NCI-H2196 treated with DMSO at 0.1 percent for 48 hours (cell line): Measurements from ENCODE around the gene MEF2B.
"Not testable (repeated sequence)": the region's sequence is repeated elsewhere in the genome, so short reads cannot be mapped to it uniquely, and the experiment has no call there.

Experiments used
- DNase-seq: peaks from one replicate; lab custom pipeline; 2025; ENCODE audit not compliant: unreplicated experiment; lab: John Stamatoyannopoulos, UW

The MEF2B gene

DNA sequence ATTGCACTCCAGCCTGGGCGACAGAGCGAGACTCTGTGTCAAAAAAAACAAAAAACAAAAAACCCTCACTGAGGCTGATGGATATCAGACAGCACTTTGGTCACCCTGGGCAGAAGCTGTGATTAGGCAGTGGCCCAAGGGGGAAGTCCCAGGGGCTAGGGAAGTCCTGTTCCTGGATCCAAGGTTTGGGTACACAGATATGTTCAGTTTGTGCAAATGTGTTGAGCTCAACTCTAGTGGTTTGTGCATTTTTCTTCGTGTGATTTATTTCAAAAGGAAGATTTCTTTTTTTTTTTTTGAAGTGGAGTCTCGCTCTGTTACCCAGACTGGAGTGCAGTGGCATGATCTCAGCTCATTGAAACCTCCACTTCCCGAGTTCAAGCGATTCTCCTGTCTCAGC is 12.3 kb downstream of the MEF2B start:
- no peak for DNase-seq

DNA sequence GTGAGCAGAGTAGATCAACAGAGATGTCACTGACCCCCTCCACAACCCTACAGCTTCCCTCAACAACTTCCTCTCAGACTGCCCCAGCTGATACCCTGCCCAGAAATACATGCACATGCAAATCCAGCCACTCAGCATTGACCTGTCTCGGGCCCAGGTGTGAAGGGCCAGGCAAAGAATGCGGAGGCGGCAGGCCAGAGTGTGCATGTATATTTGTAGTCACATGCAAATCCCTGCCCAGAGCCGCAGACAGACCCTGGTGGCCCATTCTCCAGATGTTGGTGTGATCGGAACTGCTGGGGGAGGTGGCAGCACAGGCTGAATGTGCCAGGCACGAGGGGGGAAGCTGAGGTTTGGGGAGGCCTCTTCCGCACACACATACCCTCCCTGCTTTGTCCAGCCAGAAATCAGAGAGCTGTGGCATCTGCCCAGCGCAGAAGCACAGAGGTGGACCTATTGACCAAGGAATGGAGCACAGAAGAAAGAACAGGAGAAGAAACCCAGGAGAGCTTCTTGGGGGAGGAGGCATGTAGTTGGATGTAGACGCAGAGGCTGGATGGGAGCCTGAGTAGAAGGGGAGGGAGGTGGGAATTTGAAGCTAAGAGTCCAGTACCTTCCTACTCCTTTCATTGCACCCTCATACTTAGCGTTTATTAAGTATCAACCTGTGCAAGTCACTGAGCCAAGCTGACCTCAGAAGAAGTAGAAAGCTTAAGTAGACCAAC is 14.4 kb downstream of the MEF2B start:
- no peak for DNase-seq

DNA sequence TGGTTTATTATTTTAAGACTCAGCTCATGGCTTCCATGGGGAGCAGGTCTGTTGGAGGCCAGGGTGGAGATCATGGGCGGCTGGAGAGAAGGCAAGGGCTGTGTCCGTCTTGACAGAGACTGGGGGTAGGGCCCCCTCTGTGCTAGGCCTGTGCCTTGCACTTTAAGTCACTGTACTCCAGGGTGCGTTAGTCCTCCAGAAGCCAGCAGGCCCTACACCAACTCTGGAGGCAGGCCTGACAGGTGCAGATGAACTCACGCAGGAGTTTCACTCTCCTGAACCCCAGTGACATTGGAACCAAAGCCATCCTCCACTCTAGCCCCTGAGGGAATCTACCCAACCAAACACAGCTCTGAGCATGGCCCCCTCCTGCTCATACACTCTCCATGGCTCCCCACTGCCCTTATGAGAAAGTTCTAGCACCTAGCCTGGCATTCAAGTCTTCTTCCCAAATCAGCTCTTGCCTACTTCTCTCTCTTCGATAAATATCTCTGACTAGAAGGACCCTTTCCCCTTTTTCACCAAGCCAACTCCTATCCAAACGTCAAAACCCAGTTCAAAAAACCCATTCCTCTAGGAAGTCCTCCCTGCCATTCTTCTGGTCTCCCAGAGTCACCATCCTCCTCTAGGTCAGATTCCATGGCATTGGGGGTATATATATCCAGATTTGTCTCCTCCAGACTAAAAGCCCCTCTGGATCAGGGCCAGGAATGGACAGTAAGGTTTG is 15.1 kb downstream of the MEF2B start:
- no peak for DNase-seq

DNA sequence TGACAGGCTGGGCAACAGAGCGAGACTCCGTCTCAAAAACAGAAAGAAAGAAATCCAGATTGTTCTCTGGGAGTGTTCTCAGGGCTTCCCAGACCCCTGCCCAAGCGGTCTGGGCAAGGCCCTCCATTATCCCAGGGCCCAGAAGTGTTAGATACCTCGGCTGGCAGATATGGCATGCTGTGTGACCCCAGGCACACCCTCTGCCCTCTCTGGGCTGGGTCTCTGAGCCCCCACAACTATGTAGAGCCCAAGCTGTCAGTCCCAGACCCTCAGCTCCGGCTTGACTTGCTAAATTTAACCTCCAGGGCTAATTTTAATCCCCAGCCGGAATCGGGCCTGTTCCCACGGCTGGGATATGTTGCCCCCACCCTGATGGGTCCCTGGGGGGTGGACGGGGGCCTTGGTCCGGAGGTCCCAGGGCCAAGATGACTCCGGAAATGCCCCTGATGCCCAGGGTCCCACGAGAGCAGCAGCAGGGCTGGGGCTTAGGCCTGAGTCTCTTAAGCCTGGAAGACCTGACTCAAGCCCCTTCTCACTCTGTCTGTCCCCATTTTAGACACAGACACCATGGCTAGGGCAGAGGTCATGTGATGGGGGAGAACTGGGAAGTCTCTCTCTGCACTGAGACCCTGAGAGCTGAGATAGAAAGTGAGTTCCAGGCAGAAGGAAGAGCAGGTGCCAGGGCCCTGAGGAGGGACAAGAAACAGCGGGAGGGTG is 17.2 kb downstream of the MEF2B start:
- no peak for DNase-seq

DNA sequence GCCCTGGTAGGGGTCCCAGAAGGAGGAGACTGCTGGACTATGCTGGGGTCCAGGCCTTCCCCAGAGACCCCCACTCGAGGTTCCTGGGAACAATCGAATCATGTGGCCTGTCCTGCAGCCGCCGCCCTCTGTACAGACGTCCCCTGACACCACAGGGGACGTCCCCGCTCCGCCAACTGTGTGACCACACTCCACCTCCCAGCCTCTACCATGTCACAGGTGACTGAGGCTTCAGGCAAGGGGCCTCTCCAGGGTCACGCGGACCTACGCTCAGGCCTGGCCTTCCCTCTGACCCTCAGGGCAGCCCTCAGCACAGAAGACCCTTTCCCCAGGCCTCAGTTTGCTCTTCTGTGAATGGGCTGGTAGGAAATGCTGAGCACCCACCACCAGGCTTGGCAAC is 18.6 kb downstream of the MEF2B start:
- no peak for DNase-seq

DNA sequence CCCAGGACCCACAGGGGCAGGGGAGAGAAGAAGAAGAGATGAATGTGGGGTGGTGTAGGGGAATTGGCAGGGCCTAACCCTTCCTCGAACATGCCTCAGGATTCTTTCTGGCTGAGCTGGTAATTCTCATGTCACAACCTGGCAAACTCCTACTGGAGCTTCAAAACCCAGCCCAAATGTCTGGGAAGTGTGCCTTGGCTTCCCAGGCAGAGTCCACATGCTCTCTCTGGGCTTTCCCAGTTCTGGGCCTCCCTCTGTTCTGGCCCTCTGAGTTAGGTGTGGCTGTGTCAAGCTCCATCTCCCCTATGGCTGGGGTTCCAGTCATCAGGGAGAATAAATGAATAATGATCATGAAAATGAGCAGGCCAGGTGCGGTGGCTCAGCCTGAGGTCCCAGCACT is 20.6 kb downstream of the MEF2B start:
- no peak for DNase-seq

DNA sequence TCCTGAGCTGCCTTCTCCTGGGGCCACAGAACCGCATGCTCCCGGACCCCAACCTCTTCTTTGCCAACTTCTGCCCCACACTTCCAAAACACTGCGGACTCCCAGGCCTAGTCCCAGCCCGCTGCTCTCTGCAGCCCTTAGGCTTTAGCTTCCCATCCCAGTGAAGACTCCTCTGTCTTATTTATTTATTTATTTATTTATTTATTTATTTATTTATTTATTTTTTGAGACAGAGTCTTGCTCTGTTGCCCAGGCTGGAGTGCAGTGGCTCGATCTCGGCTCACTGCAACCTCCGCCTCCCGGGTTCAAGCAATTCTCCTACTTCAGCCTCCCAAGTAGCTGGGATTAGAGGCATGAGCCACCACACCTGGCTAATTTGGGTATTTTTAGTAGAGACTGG is 21.6 kb downstream of the MEF2B start:
- not testable (repeated sequence) for DNase-seq

DNA sequence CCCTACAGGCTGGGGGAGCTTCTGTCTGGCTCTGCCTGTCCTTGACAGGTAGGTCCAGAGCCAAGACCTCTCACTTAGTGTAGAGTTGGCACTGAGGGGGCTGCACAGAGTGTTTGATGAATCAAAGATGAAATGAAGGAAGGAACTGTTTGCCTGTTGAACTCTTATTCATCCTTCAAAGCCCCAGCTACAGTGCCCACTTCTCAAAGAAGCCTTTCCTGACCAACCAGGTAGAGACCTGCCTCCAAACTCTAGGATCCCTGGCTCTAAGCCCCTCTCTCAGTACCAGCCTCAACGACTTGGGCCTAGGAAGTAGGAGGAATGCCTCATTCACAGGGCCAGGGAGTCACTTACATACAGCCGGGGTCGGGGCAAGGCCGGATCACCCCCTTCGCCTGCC is 22.7 kb downstream of the MEF2B start:
- DNase-seq: no peak

DNA sequence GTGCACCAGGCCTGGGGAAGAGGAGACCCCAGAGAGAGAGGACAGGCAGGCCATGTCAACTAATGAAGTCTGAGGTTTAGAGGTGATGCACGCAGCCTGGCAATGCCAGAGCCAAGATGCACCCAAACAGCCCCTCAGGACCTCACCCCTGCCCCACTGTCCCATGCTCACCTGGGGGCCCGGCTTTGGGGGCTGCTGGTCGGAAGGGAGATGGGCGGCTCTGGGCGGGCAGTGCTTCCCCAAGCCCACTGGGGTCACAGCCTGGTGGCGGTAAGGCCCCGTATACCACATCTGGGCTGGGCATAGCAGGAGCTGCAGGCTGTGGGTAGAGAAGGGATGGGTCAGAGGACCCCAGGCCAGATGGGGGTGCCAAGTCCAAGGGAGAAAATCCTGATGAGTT is 23.2 kb downstream of the MEF2B start:
- no peak for DNase-seq

DNA sequence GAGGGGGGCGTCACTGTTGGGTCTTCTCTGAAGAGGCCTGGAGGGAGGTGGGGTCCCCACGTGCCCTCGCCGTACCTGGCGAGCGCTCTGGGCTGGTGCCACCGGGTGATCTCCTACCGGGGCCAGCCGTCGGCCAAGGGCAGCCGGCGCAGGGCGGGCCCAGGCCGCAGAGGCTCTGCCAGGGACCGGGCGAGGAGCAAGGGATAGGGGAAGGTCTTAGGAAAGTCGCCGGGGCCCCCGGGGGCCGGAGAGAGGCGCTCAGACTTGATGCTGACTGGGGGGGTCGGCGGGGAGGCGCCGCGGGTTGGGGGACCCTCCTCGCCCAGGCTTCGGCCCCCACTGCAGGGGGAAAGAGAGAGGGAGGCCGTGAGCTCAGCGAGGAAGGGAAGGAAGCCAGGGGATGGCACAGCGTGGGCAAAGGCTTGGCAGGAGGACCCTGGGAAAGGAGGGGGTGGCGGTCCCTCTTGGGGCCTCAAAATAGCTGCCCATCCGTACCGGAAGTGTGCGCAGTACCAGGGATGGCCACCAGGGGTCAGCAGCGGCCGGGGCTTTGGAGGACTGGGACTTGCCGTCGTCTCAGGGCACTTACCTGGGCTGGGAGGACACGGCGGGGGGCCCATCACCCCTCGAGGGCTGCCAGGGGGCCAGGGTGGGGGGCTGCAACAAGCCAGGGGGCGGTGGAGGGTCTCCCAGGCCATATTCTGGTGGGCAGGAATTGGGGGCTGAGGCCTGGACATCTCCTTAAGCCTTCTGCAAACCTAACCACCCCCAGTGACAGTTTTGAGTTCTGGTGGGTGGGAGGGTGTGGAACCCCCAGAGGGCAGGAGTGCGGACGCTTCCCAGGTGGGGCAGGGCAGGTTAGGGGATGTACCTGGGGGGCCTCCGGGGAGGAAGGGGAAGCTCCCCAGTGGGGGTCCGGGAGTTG is 24.1 kb downstream of the MEF2B start:
- peak; percentile 8 for DNase-seq

DNA sequence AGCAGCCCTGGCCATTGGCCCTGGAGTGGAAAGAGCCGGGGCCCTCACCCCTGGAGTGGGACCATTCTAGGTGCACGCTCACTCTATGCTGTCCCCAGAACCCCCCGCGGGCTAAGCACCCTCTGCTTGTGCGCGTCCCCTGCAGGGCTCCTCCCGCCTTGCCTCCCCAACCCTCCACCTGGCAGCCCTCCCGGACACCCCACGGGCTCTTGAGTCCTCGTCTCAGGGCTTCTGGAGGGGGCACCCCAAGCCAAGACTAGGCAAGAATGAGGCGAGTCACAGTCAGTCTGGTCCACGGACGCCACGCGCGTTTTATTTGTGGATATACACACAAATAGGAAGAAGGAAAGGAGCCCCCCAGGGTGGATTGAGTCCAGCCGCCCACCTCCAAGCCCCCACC is 24.8 kb downstream of the MEF2B start:
- DNase-seq: no peak

DNA sequence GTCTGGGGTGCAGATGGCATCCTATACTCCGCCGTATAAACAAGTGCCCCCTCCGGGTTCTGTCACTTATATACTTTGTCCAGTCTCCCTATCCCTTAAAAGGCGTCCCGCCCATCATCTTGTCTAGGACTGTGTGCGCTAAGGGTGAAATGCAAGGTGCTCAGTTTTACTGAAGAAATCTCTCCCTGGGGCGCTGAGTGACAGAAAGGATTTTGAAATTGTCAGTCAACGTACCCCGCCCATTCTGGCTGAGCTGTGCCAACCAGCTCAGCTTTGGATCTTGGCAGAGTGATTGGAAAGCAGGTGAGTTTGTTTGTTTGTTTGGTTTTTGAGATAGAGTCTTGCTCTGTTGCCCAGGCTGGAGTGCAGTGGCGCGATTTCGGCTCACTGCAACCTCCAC is 27.7 kb downstream of the MEF2B start:
- no peak for DNase-seq

DNA sequence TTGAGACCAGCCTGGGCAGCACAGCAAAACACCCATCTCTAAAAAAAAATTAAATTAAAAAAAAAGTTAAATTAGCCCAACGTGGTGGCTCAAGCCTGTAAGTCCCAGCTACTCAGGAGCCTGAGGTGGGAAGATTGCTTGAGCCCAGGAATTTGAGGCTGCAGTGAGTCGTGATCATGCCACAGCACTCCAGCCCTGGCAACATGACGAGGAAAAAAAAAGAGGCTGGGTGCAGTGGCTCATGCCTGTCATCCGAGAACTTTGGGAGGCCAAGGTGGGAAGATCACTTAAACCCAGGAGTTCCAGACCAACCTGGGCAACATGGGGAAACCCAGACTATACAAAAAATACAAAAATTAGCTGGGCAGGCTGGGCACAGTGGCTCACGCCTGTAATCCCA is 29.6 kb downstream of the MEF2B start:
- DNase-seq: no peak

DNA sequence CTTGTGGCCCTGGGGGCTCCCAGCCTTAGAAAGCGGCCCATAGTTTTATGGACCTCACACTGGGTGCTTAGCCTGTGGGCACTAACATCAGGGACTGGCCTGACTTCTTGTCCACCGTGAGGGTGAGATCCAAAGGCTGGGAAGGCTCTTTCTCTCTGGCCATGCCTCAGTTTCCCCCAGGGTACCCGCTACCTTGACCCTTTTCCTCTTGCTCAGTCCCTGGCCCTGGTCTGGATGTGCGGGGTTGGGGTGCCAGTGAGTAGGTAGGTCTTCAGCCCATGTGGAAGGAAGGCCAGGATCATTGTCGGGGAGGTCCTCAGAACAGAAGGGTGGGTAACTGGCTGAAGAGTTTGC is 30.2 kb downstream of the MEF2B start:
- DNase-seq: no peak

DNA sequence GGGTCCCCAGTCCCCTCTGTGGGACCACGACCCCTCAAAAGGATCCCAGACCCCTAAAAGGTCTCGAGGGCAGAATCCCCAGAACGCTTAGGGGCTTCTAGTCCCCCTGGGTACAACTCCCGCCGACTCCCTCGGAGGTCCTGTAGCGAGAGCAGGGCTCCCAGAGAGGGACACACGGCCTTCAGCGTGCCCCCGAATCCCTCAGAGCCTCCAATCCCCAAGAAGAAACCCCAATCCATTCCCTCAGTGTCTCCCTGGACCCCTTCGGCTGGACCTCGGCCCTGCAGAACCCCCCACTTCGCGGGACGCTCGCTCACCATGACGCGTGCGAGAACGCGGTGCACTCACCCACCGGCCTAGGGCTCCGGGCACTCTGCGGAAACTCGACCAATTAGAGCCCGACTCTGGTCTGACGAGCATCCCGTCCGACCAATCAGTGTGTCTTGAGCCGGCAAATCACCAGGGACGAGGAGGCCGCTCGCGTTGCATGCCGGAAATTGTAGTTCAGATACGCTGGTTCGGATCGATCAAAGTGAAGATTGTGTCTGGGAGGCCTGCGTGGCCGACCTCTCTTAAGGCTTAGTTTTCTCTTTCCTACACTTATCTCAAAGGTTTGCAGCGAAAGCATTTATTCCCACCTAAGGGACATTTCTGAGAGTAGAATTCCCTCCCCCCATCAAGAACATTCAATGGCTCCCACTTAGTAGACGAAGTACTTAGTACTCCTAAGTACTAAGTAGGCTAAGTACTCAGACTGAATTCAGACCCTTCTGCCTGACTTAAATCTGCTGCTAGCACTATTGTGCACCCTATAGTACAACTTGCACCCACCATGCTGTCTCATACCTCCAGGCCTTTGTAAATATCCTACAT is 31.7 kb downstream of the MEF2B start, which contains the start of gene TMEM161A:
Gene TMEM161A, minus strand, starts transcription at position 370 of the 873 bp plus-strand sequence. Its CDS starts 50 bp downstream, at position 320.
- DNase-seq: peak; percentile 93

DNA sequence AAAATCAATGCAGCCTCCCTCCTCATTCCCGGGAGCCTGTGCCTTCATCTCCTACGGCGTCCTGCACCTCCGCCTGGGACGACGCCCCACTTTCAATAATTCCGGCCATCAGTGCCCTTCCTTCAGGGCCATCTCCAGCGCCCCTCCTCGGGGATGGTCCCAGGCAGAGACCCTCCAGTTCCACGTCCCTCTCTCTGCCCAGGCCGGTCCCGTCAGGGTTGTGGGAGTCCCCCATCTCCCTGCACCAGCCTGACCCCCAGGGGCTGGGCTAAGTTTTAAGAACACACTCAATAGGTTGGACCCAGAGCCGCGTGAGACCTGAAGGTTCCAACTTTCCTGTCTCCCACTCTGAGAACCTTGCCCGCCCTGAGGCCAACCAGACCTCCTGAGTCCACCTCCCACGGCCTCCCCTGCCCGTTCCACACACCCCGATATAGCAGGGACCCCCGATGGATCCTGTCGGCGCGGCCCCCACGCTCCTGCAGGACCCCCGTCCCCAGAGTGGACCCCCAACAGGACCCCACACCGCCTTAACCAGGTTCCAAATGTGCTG is 32.4 kb downstream of the MEF2B start:
- DNase-seq: no peak

DNA sequence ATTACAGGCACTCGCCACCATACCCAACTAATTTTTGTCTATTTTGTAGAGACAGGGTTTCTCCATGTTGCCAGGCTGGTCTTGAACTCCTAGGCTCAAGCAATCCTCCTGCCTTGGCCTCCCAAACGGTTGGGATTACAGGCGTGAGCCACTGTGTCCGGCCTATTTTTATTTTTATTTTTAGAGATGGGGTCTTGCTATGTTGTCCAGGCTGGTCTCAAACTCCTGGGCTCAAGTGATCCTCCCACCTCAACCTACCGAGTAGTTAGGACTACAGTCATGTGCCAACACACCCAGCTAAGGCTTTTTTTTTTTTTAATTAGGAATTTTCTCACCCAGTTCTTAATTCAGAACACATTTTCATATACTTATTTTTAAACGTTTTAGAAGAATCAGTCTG is 34.4 kb downstream of the MEF2B start:
- DNase-seq: not testable (repeated sequence)

DNA sequence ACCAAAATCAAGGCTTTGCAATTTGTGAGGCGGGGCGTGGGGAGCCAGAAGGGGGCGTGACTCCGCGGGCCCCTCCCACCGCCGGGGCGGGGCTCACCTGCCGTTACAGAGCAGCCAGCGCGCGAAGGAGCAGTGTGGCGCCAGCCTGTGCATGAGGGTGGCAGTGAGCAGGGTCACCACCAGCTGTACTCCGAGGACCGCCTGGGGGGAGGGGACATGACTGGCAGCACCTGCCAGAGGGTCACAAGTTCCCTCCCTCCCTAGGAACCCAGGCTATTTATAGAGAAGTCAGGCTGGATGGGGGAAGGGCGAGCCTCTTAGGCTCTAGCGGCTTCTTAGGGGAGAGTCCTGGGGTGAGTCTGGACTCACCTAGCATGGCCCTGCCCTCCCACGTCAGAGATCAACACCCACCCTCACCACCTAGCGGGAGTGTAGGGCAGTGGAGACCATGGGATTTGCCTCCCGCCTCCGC is 35.3 kb downstream of the MEF2B start:
- DNase-seq: no peak

DNA sequence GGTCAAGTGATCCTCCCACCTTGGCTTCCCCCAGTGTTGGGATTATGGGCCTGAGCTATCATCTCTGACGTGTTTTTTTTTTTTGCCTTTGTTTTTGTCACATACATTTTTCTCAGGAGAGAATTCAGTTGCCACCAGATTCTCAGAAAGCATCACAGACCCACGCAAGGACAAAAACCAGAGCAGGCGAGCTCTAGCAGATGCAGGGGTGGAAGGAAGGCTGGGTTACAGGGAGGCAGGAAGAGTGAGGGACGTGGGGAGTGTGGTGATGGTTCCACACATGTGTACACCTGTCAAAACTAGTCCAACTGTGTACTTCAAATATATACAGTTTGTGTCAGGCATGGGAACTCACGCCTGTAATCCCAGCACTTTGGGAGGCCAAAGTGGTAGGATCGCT is 36.1 kb downstream of the MEF2B start:
- DNase-seq: no peak

DNA sequence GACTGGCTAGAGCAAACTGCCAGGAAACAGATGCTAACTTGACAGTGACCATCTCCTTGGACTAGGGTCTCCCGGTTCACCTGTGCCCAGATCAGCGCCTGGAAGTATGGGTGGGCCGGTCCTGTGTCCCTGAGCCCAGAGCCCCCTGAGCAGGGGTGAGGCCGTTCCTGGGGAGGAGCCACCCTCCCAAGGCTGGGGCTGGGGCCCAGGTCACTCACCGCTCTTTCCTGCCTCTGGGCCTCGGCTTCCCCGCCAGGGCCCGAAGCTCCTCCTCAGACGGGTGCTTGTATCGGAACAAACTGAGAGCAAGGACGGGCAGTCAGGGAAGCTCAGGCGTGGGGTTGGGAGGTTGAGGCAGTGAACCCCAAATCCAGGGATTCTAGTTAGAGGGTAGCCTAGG is 37.2 kb downstream of the MEF2B start:
- DNase-seq: no peak
